Smooth muscle cell (in vitro differentiated cells): ENCODE data around the gene USP20. TPM values are rescaled to one million over a fixed set of nuclear protein-coding genes. Genes with fewer than 3 reads are reported as not detected.

ENCODE experiments used
- DNase-seq: peaks from one replicate; lab custom pipeline; 2025; ENCODE audit not compliant: unreplicated experiment; lab: John Stamatoyannopoulos, UW
- H2AFZ ChIP-seq: fragments of 200-600 bp; sonication (generic); 2 replicates; pipeline ENCODE4 v1.6.0; 2016; ENCODE audit warnings: antibody characterized with exemption, low read depth, mild to moderate bottlenecking
- H3F3A ChIP-seq: fragments of 200-600 bp; sonication (generic); 2 replicates; pipeline ENCODE4 v1.6.0; 2017; ENCODE audit warnings: antibody characterized with exemption, low read depth
- H3K27ac ChIP-seq: fragments of 200-600 bp; sonication (generic); 2 replicates; pipeline ENCODE4 v1.5.1; 2016; ENCODE audit warnings: low read depth, mild to moderate bottlenecking
- H3K27me3 ChIP-seq: fragments of 200-600 bp; sonication (generic); 2 replicates; pipeline ENCODE4 v1.6.1; 2016; ENCODE audit warnings: low read depth, mild to moderate bottlenecking
- H3K36me3 ChIP-seq: fragments of 200-600 bp; sonication (generic); 2 replicates; pipeline ENCODE4 v1.5.1; 2016; ENCODE audit warnings: low read depth
- H3K4me1 ChIP-seq: fragments of 200-600 bp; sonication (generic); 2 replicates; pipeline ENCODE4 v1.5.1; 2016; ENCODE audit warnings: low read depth
- H3K4me2 ChIP-seq: fragments of 200-600 bp; sonication (generic); 2 replicates; pipeline ENCODE4 v1.6.0; 2016; ENCODE audit warnings: mild to moderate bottlenecking
- H3K4me3 ChIP-seq: fragments of 200-600 bp; sonication (generic); 2 replicates; pipeline ENCODE4 v1.5.1; 2016; ENCODE audit warnings: mild to moderate bottlenecking
- H3K79me2 ChIP-seq: fragments of 200-600 bp; sonication (generic); 2 replicates; pipeline ENCODE4 v1.6.0; 2016; ENCODE audit warnings: low read depth, mild to moderate bottlenecking
- H3K9ac ChIP-seq: fragments of 200-600 bp; sonication (generic); 2 replicates; pipeline ENCODE4 v1.6.0; 2016; ENCODE audit warnings: low read depth
- H3K9me3 ChIP-seq: fragments of 200-600 bp; sonication (generic); replicated peaks from 2 replicates; pipeline ENCODE4 v1.5.1; 2016; ENCODE audit warnings: low read depth
- H4K20me1 ChIP-seq: fragments of 200-600 bp; sonication (generic); 2 replicates; pipeline ENCODE4 v1.6.0; 2016; ENCODE audit warnings: low read depth
- CTCF ChIP-seq: fragments of 200-600 bp; sonication (generic); IDR thresholded peaks from 2 replicates; pipeline ENCODE4 v1.5.1; 2017; ENCODE audit warnings: borderline replicate concordance, mild to moderate bottlenecking, antibody characterized with exemption; ENCODE audit not compliant: insufficient read depth, poor library complexity, severe bottlenecking
- WGBS: methylation state at CpG from one replicate; pipeline ENCODE4 v1.1.7; 2016; ENCODE audit warnings: low lambda C conversion rate; 5-methylcytosine and 5-hydroxymethylcytosine counted together
- polyA plus RNA-seq: library from polyadenylated mRNA; unstranded; fragments of >200 nt; fragmentation: Nextera tagmentation; extraction: Ambion mirVana; gene quantifications from 2 replicates; pipeline ENCODE4 v1.2.1, GENCODE V29; 2016
- total RNA-seq: library from RNA; depleted of rRNA; stranded (reverse); fragments of >200 nt; gene quantifications from 2 replicates; pipeline ENCODE4 v1.2.3, GENCODE V29; 2014

USP20 gene
- total and polyA plus RNA-seq, 2 experiments from 2014 or later, result 14.6 to 29.7 TPM

GRCh38 chr9:129910628-129911567, 75.6 kb downstream of the USP20 start:
- H3K36me3 ChIP-seq, result no peaks in the 10 kb centered on the region
- H2AFZ ChIP-seq, result no peak overlapping the region
- no peaks in the 10 kb centered on the region for H4K20me1 ChIP-seq
- no peak for DNase-seq
- peaks cover 14% of the 10 kb centered on the region for H3F3A ChIP-seq
- H3K4me3 ChIP-seq, result no peak overlapping the region
- peak overlapping the region; percentile 49 for H3K4me2 ChIP-seq
- no peaks in the 10 kb centered on the region for H3K9me3 ChIP-seq
- no peaks in the 10 kb centered on the region for H3K27me3 ChIP-seq
- no peaks in the 10 kb centered on the region for H3K79me2 ChIP-seq
- no peak overlapping the region for H3K9ac ChIP-seq
- no peak for TF ChIP-seq CTCF
- peak overlapping the region; percentile 76 for H3K27ac ChIP-seq
- WGBS, result 68% methylated on average over 15 of the region's 15 CpGs
- no peaks in the 10 kb centered on the region for H3K4me1 ChIP-seq

GRCh38 chr9:129914051-129914450, 78.8 kb downstream of the USP20 start:
- Histone ChIP-seq H3K9ac (no peak overlapping the region), H3K36me3 (no peaks in the 10 kb centered on the region), H3K9me3 (no peaks in the 10 kb centered on the region), H3K4me3 (no peak overlapping the region), H3K79me2 (no peaks in the 10 kb centered on the region), H3K4me1 (no peaks in the 10 kb centered on the region), H3K4me2 (no peak overlapping the region), H3K27me3 (no peaks in the 10 kb centered on the region), H4K20me1 (no peaks in the 10 kb centered on the region), H3K27ac (no peak overlapping the region), H3F3A (peaks cover 14% of the 10 kb centered on the region), H2AFZ (no peak overlapping the region)
- WGBS, result 96% methylated on average over 5 of the region's 5 CpGs
- DNase-seq, result no peak
- no peak for TF ChIP-seq CTCF

GRCh38 chr9:129916707-129917106, 81.4 kb downstream of the USP20 start:
- H3F3A ChIP-seq, result no peaks in the 10 kb centered on the region
- H3K27me3 ChIP-seq, result no peaks in the 10 kb centered on the region
- no peak overlapping the region for H3K9ac ChIP-seq
- no peaks in the 10 kb centered on the region for H3K79me2 ChIP-seq
- H4K20me1 ChIP-seq, result no peaks in the 10 kb centered on the region
- no peaks in the 10 kb centered on the region for H3K4me1 ChIP-seq
- TF ChIP-seq CTCF, result no peak
- 96% methylated on average over 7 of the region's 7 CpGs for WGBS
- H3K4me3 ChIP-seq, result no peak overlapping the region
- no peak overlapping the region for H3K27ac ChIP-seq
- H3K4me2 ChIP-seq, result no peak overlapping the region
- DNase-seq, result no peak
- H2AFZ ChIP-seq, result no peak overlapping the region
- H3K9me3 ChIP-seq, result no peaks in the 10 kb centered on the region
- H3K36me3 ChIP-seq, result no peaks in the 10 kb centered on the region
